HG03342 (cell line): ENCODE results near the gene GCK.
A peak's percentile ranks its signal among the peaks of the same experiment; 100 is the strongest.

Source experiments
- ATAC-seq: cut with Tn5 transposase; IDR thresholded peaks from one replicate; pipeline ENCODE4 v1.9.1; 2021; ENCODE audit warnings: mild to moderate bottlenecking, moderate library complexity; ENCODE audit not compliant: unreplicated experiment

Gene GCK

GRCh38 chr7:44097064-44097932, 91.9 kb downstream of the GCK start:
- ATAC-seq: peak; percentile 74

GRCh38 chr7:44096326-44096881, 92.8 kb downstream of the GCK start:
- no peak for ATAC-seq

- no peak for ATAC-seq
Observed at GRCh38 chr7:44095781-44096180, 93.5 kb downstream of the GCK start.

GRCh38 chr7:44094883-44095592, 94.2 kb downstream of the GCK start:
- no peak for ATAC-seq

- no peak for ATAC-seq
Observed at GRCh38 chr7:44094365-44094764, 94.9 kb downstream of the GCK start.
